Eye (tissue), 1 donor: ENCODE results near the gene EME1.

Experiments
- DNase-seq: peaks from one replicate; pipeline ENCODE4 v3.0.0-alpha.2; 2015

The EME1 gene

DNA sequence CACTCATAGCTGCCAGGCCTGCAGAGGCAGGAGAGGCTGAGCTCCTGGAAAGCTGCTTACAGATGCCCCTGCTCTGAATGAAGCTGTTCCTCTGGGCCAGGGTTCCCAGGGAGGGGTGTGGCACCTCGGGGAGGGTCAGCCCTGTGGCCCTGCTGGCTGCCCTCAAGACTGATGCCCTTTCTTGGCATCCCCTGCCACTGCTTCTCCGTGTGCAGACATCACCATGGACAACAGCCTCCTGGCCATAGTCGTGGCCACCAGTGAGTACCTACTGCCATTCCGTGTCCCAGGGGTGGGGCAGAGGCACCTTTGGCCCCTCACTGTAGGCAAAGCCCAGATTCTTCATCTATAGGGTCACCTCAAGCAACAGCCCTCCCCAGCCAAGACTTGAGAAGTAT, 9.0 kb upstream of the EME1 start:
- DNase-seq = no peak

DNA sequence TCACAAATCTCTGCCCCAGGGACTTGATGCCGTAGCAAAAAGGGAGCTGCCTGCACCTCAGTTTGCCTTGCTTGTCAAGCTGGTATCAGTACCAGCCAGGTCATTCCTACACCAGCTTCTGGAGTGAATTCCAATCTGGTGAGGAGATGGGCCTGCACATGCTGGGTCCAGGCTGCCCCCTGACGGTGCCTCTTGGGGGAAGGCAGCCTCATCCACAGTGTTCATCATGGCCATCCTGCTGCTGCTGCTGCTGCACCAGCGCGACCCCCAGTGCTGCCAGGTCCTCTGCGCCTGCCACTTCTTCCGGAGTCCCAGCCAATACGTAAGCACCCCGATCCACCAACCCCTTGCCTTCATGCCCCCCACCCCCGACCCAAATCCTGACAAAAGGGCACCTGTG, 8.3 kb upstream of the EME1 start:
- peak; percentile 57 for DNase-seq

DNA sequence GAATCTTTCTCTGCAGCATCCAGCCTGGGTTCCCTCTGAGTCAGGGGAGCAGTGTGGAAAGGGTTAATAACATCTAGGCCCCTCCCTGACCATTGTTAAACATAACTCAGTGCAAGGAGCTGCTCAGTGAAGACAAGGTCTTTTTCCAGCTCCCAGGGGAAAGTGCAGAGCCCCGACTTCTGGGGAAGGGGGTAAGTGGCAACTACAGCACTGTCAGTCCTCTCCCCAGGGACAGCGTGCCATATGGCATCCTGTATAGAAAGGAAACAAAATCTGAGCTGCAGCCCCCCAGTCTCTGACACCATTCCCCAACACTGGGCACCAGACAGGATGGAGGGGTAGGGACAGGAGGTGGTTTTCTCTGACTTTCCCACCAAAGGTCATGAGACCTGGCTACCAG, 7.9 kb upstream of the EME1 start:
- peak; percentile 41 for DNase-seq

DNA sequence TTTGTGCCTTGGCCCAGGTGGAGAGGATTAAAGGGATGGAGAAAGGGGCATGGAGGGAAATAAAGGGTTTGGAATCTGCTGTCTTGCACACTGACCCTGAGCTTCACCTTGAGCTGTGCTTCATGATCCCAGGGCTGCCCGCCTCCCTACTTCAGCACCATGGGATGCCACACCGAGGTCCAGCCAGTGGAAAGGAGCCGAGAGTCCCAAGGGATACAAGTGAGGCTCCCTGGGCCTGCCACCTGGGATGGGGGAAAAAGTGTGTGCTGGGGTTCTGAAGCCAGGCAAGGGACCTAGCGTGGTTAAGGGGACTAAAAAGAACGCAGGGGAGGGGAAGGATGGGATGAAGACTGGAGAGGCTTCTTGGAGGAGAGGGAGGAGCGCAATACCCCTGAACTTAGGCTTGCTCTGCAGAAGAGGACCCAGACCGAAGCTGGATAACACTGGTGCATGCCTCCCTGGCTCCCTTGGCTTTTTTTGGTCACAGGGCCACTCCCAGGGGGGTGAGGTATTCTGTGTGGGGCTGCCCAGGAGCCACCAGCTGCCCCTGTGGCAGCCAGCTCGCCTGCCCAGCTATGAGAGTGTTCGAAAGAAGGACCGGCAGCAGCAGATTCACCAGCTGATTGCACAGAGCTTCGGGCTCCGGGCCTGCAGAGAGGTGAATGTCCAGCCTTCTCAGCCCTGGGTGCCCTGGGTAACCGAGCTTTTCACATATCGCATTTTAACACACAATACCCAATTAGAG, 7.2 kb upstream of the EME1 start:
- DNase-seq = no peak

DNA sequence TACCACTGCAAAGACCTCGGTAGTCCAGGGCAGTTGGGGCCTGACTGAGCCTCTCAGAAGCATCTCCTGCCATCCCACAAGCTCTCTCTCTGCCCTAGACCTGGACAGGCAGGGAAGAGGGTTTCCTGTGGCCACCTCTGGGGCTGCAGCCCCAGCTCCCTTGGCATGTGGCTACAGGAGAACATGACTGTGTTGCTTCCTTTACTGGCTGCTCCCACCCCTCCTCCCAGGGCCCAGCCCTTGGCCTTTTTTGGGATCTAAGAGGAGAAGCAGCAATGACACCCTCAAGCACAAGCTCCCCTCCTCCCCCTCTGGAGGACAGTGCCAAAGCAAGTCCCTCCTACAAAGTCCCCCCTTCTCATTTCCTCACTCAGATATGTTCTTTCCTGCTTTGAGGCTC, 5.6 kb upstream of the EME1 start:
- DNase-seq = no peak

DNA sequence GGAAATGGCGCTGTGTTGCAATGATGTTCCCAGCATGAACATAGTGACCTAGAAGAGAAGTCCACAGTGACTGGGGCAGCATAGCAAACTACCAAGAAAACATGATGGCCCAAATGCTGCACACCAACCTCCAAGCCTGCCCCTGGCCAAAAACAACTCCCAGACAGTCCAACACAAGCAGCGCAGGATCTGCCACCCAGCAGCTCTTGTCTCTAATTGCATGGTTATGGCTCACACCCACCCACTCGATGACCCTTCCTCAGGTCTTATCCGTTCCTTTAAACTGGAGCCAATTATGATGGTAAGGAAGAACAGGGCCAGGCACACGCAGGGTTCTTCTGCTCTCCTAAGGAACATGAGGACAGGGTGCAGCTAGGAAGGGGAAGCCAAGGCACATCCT, 3.0 kb upstream of the EME1 start:
- DNase-seq = no peak

DNA sequence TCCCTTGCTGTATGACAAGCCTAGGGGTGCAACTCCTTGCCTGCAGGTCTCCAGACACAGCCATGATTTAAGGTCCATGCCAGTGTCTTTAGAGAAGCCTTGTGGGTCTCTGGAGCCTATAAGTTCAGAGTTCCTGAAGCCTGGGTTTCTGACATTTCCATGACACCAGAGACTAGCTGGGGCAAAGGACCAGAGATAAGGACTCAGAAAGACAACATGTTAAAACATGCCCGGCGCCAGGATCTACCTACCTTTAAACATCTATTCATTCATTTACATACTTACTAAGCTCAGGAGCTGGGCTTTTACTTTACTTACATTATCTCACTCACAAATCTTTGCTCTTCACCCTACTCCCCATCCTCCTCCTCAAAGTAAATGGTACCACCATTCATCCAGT, 1.5 kb upstream of the EME1 start:
- no peak for DNase-seq

DNA sequence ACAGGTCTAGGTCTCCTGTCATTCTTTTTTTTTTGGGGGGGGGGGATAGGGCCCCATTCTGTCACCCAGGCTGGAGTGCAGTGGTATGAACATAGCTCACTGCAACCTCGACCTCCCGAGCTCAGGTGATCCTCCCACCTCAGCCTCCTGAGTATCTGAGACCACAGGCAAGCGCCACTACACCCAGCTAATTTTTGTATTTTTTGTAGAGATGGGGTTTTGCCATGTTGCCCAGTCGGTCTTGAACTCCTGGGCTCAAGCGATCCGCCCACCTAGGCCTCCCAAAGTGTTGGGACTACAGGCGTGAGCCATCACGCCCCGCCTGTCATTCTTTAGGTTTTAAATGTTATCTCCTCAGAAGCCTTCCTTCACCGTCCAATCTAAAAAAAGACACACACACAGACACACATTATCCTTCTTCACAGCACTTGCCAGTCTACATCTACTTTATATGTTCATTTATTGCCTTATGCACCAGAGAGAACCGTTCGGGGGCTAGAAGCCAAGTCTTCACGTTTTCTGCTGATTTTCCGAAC, 739 bp upstream of the EME1 start:
- DNase-seq = no peak

DNA sequence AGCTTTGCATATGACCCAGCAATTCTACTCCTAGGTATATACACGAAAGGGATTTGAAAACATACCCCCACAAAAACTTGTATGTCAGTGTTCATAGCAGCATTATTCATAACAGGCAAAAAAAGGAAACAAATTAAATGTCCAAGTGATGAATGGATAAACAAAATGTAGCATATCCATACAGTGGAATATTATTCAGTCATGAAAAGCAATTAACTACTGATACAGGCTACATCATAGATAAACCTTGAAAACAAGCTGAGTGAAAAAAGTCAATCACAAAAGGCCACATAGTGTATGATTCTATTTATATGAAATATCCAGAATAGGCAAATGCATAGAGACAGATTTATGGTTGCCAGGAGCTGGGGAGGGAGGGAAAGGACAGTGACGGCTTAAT, 676 bp downstream of the EME1 start:
- DNase-seq = no peak

DNA sequence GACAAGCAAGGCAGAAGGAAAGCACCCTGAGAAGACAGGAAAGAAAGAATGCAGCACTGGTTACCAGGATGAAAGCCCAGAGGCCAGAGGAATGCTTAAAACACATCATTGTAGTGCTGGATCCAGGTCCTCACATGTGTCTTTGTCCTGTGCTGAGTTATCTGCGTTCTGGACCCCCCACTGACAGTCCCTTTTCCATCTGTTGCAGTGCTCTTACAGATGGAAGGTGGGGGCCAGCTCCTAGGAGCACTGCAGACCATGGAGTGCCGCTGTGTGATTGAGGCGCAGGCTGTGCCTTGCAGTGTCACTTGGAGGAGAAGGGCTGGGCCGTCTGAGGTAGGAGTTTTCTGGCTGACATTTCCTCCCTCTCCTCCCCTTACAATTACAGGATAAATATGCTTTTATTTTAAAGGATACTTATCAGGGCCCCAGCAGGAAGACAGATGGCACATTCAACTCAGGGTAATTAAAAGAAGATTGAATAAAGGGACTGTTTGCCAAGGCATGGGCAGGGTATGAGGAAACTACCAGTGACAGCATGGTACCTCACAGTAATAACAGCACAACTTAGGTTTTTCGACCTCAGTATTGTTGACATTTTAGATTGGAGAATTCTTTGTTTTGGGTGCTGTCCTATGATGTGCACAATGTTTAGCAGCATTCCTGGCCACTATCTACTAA, 3.0 kb downstream of the EME1 start:
- no peak for DNase-seq

DNA sequence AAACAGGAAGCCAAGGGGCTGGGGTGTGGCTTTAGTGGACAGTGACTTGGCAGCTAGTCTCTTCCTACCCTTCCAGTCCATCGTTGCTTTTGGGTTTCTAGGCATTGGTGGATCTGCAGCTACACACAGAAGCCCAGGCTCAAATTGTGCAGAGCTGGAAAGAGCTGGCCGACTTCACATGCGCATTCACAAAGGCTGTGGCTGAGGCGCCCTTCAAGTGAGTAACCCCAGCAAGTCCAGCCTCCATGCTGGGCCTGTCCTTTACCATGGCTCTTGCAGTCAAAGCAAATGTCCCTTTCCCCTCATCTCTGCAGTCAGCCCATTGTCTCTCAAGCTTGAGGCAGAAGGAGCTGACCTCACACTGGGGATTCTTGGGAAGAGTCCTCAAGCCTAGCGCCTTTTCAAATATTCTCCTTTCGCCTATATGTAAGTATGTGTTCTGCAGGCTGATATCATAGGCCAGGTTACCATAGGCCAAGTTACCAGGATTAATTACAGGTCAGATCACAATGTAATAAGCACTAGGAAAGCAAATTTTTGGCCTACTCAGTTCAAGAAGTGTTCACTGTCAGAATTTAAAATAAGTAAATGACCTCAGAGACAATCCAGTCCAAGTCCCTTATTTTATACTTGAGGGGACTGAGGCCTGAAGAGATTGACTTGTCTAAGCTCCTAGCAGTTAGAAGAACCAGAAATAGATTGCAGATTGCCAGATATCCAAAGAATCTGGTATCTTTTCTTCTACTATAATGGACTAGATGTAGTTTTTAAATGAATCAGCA, 6.5 kb downstream of the EME1 start:
- DNase-seq = no peak

DNA sequence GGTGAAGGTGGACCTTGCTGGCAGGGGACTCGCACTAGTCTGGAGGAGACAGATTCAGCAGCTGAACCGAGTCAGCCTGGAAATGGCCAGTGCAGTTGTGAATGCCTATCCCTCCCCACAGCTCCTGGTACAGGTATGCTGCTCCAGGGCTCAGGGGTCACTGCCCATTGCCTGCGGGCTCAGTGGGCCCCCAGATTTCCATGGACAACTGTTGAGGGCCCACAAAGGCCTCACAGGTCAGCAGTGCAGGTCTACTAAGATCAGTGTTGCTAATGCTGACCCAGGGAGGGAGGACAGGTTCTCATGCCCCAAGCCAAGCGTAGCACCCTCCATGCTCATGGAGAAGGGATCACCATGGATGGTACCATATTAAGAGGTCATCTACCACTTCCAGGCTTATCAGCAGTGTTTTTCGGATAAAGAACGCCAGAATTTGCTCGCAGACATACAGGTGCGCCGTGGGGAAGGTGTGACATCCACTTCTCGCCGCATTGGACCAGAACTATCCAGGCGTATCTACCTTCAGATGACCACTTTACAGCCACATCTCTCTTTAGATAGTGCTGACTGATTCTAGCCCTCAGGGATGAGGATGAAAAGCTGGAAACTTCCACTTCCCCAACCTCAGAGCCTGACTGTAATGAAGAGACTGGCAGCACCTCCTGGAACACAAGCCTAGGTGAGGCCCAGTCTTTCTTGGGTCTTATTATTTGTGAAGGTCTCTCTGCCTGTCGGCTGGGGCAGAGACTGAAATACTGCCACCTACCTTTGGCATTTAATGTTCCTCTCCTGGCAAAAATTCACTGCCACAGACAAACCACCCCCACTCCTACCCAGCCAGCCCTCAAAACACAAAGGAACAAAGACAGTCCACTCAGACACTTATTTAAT, 7.6 kb downstream of the EME1 start:
- no peak for DNase-seq

DNA sequence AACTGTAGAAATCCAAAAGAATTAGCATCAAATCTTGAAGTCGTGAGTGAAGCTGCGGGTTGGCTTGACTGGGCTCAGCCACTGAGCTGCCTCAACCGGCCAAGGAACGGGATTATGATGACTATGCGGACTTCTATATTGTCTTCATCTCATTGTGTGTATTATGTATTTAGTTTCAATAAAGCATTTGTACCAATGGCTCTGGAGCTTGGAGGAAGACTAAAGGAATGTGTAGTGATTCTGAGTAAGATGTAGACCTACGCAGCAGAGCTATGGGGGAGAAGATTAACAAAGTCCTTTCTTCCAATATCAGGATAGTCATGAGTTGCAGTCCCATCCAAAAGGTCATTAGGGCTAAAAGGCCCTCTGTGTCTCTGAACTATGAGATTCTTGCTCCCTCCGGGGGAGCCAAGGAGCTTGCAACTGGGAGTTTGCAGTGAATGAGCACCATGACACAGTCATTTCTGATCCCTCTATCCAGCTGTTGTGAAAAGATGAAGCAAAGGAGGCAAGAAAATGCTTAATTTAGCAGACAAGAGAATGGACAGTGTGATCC, 8.3 kb downstream of the EME1 start:
- DNase-seq = no peak

DNA sequence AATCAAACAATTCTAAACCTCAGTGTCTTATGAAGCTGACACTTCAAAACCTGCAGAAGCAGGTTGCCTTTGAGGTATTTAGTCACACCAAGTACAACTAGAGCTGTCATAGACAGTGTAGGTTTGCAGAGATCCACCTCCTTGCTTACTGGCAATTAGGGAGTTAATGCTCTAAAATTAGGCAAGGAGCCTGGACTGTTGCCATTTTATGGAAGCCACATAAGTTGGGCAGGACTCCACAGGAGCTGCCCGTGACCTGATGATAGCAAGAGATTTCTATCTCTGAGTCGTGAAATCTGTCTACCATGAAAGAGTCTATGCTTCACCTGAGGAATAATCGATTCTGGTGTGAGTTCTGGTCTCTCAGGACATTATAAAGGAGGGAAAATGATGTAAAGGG, 8.9 kb downstream of the EME1 start:
- no peak for DNase-seq

DNA sequence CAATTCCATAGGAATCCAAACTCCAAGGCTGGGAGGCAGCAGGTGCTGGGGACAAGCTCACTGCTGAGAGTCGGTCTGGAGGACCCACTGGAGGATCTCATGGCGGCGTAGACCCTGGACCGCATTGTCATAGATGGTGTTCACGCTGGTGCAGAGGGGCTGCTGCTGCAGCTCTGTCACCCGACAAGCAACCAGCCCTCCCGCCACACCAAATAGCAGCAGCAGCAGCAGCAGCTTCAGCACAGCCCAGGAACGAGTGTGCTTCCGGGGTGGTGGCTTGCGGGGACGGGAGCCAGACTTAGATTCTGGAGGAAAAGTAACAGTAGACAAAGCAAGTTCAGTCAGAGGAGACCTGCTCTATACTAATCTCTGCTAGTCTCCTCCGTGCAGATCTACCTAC, 9.9 kb downstream of the EME1 start:
- no peak for DNase-seq

DNA sequence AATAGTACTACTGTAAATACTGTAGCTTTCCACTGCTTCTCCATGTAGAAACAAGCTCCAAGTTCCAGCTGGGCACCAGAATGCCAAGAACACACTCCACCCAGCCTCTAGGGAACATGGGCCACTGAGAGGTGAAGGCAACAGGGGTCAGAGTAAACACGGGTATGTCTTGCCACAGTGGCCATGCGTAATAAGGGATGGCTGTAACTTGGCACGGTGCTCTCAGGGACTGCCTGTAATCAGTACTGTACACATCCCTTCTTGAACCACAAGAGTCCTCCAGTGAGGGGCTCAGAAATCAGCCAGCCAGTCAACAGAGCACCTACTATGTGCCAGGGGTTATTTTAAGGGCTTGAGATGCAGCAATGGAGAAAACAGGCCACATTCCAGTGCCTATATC, 13.5 kb downstream of the EME1 start:
- DNase-seq = no peak

DNA sequence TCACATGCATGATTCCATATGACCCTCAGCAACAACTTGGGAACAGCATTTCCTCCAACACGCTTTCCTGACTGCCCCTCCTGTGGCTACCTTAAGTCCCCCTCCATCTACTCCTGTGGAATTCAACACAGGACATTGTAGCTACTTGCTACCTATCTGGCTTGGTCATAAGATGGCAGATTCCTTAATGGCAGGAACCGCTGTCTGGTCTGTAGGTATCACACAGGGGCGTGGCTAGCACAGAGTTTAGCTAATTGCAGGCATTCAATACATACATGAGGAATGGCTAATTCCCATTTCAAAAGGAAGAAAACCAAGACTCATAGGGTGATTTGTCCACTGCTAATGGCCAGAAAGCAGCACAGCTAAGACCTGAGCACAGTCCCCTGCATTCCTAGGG, 15.7 kb downstream of the EME1 start:
- no peak for DNase-seq

DNA sequence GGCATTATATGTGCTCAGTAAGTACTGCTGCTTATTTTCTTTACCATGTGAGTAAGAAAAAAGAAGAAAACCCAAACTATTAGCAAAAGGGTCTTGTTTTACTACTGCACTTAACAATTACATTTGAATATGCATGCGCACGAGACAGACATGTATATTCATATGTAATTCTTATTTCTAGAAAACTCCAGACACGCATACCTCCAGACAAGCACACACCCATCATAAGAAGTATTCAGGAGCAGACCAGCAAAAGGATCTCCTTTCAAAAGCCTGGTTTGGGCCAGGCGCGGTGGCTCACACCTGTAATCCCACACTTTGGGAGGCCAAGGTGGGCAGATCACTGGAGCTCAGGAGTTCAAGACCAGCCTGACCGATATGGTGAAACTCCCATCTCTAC, 16.5 kb downstream of the EME1 start:
- DNase-seq = no peak

DNA sequence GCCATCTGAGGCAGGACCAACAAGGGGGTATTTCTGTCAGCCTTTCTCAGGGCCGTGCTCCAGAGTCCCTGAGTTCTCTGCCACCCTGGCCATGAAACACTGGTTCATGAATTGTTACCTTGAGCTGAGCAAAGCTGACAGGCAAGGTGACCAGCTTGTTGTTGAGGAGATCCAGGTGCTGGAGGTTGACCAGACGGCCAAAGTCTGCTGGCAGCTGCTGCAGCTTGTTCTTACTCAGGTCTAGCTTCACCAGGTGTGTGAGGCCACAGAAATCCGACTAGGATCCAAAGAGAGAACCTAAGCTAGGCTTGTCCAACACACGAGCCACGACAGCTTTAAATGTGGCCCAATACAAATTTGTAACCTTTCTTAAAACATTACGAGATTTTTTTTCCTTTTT, 19.6 kb downstream of the EME1 start:
- DNase-seq = no peak

DNA sequence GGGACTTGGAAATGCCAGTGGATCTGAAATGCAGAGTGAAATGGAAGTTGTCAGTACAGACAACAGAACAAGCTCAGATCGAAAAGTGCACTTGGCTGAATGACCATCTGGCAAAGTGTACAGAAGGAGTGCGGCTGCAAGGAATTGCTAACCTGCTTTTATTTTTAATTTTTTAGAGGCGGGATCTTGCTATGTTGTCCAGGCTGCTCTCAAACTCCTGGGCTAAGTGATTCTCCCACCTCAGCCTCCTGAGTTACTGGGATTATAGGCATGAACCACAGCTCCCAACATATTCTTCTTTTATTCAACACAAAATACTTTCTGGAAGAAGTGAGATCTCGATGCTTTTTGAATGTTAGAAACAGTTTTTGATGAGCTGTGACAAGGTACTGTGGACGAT, 20.7 kb downstream of the EME1 start:
- DNase-seq = no peak

DNA sequence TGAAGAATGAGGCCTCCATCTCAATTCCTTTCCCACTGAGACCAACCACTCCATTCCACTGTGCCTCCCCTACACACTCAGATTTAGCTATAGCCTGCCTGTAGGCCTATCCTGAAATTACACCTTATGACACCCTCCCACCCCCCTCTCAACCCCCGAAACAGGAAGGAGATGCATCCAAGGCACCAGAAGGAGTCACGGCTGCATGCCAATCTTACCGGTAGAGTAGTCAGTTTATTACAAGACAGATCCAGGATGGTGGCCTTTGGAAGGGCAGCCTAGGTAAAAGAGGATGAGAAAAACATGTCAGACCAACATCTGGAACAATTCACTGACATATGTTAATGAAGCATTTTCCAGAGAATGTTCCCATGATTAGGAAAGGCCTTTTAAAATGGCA, 21.7 kb downstream of the EME1 start:
- no peak for DNase-seq
